GM18909 (cell line): ENCODE data around the gene KCTD5.

Experiments
- ATAC-seq: cut with Tn5 transposase; IDR thresholded peaks from one replicate; pipeline ENCODE4 v1.9.1; 2021; ENCODE audit warnings: mild to moderate bottlenecking; ENCODE audit not compliant: unreplicated experiment, poor library complexity

KCTD5 gene

GRCh38 chr16:2707368-2708289 lies 25.3 kb downstream of the KCTD5 start:
- ATAC-seq: no peak

- no peak for ATAC-seq
Measured at GRCh38 chr16:2708290-2708639, 25.9 kb downstream of the KCTD5 start.

- ATAC-seq: no peak
Measured at GRCh38 chr16:2708955-2709587, 26.7 kb downstream of the KCTD5 start.

GRCh38 chr16:2709588-2709984 lies 27.3 kb downstream of the KCTD5 start:
- no peak for ATAC-seq

GRCh38 chr16:2710021-2710710 lies 27.8 kb downstream of the KCTD5 start:
- ATAC-seq: no peak

GRCh38 chr16:2710711-2711231 lies 28.4 kb downstream of the KCTD5 start:
- no peak for ATAC-seq

- ATAC-seq: no peak
Measured at GRCh38 chr16:2711370-2712062, 29.2 kb downstream of the KCTD5 start.

GRCh38 chr16:2712063-2712441 lies 29.7 kb downstream of the KCTD5 start:
- no peak for ATAC-seq

- ATAC-seq: no peak
Measured at GRCh38 chr16:2712546-2712945, 30.2 kb downstream of the KCTD5 start.

- ATAC-seq: no peak
Measured at GRCh38 chr16:2713523-2713922, 31.2 kb downstream of the KCTD5 start.

GRCh38 chr16:2713985-2714774 lies 31.9 kb downstream of the KCTD5 start:
- no peak for ATAC-seq

- no peak for ATAC-seq
Measured at GRCh38 chr16:2715064-2715463, 32.7 kb downstream of the KCTD5 start.

- ATAC-seq: no peak
Measured at GRCh38 chr16:2715519-2715918, 33.2 kb downstream of the KCTD5 start.

- ATAC-seq: no peak
Measured at GRCh38 chr16:2715966-2716885, 33.9 kb downstream of the KCTD5 start.

GRCh38 chr16:2716948-2717347 lies 34.6 kb downstream of the KCTD5 start:
- ATAC-seq: no peak

GRCh38 chr16:2717383-2718263 lies 35.3 kb downstream of the KCTD5 start:
- no peak for ATAC-seq

GRCh38 chr16:2719328-2720063 lies 37.2 kb downstream of the KCTD5 start:
- ATAC-seq: no peak
